SK-N-SH (cell line): ENCODE measurements around the gene NEK7. TPM values are rescaled to one million over a fixed set of nuclear protein-coding genes. Genes with fewer than 3 reads are reported as not detected.

ENCODE experiments used
- CTCF ChIA-PET: fragments of 300-600, 350-600 bp; formaldehyde crosslinking; extraction: SDS; loops from one replicate; lab custom pipeline; 2021; lab: Yijun Ruan, JAX
- POLR2A ChIA-PET: fragments of 350-600 bp; sonication (Branson Sonifier 250); formaldehyde crosslinking; extraction: SDS; loops from one replicate; lab custom pipeline; 2020; ENCODE audit warnings: antibody characterized with exemption, inconsistent platforms; lab: Yijun Ruan, JAX
- DNase-seq: peaks from one replicate; pipeline ENCODE4 v3.0.0; 2012
- H2AFZ ChIP-seq: fragments of 200-600 bp; sonication (generic); 2 replicates; pipeline ENCODE4 v1.8.1; 2016; ENCODE audit warnings: antibody characterized with exemption, mild to moderate bottlenecking, low read depth
- H3F3A ChIP-seq: fragments of 200-600 bp; sonication (generic); replicated peaks from 2 replicates; pipeline ENCODE3; 2016; ENCODE audit warnings: antibody characterized with exemption, mild to moderate bottlenecking; ENCODE audit not compliant: insufficient read depth
- H3K27ac ChIP-seq, 2 experiments: fragments of 200-500 bp in 1 of 2; fragments of 200-600 bp in 1 of 2; sonication (Bioruptor generic) in 1 of 2; sonication (generic), shearing (Covaris generic) in 1 of 2; 2 replicates each; pipeline versions ENCODE4 v1.5.1 to v1.6.1; 2014 to 2016; ENCODE audit warnings: low read depth in 2 of 2, inconsistent platforms in 1 of 2, low read length in 1 of 2, mild to moderate bottlenecking in 1 of 2, mixed read lengths in 1 of 2
- H3K27me3 ChIP-seq: fragments of 200-600 bp; sonication (generic), shearing (Covaris generic); 2 replicates; pipeline ENCODE4 v1.6.1; 2016; ENCODE audit warnings: mixed run types; ENCODE audit not compliant: insufficient read depth
- H3K36me3 ChIP-seq, 2 experiments: fragments of 200-500 bp in 1 of 2; fragments of 200-600 bp in 1 of 2; sonication (Bioruptor generic) in 1 of 2; sonication (generic) in 1 of 2; replicated peaks in 1 of 2; 2 replicates each; pipeline versions ENCODE3 to v1.5.1; 2014 to 2016; ENCODE audit warnings: low read length in 1 of 2, mild to moderate bottlenecking in 1 of 2; ENCODE audit not compliant: insufficient read depth in 2 of 2, control insufficient read depth in 1 of 2
- H3K4me1 ChIP-seq, 2 experiments: fragments of 200-500 bp in 1 of 2; fragments of 200-600 bp in 1 of 2; sonication (Bioruptor generic) in 1 of 2; sonication (generic), shearing (Covaris generic) in 1 of 2; 2 replicates each; pipeline versions ENCODE4 v1.5.1 to v1.6.1; 2014 to 2016; ENCODE audit warnings: low read depth in 1 of 2, low read length in 1 of 2, mixed run types in 1 of 2; ENCODE audit not compliant: insufficient read depth in 2 of 2, control insufficient read depth in 1 of 2
- H3K4me2 ChIP-seq: fragments of 200-600 bp; sonication (generic), shearing (Covaris generic); 2 replicates; pipeline ENCODE4 v1.6.1; 2017; ENCODE audit warnings: mixed run types
- H3K4me3 ChIP-seq, 2 experiments: fragments of 200-500 bp in 1 of 2; fragments of 200-600 bp in 1 of 2; sonication (Bioruptor generic) in 1 of 2; sonication (generic), shearing (Covaris generic) in 1 of 2; 2 replicates each; pipeline versions ENCODE4 v1.5.1 to v1.8.1; 2014 to 2016; ENCODE audit warnings: low read depth in 2 of 2, inconsistent platforms in 1 of 2, low read length in 1 of 2, mild to moderate bottlenecking in 1 of 2, mixed read lengths in 1 of 2, moderate library complexity in 1 of 2
- H3K79me2 ChIP-seq: fragments of 200-600 bp; sonication (generic); 2 replicates; pipeline ENCODE4 v1.8.1; 2017; ENCODE audit warnings: mild to moderate bottlenecking; ENCODE audit not compliant: insufficient read depth
- H3K9ac ChIP-seq: fragments of 200-600 bp; sonication (generic); 2 replicates; pipeline ENCODE4 v1.6.1; 2017; ENCODE audit warnings: mixed run types
- H3K9me2 ChIP-seq: fragments of 200-600 bp; sonication (generic); 2 replicates; pipeline ENCODE4 v1.6.1; 2017; ENCODE audit warnings: mixed run types
- H3K9me3 ChIP-seq: fragments of 200-600 bp; sonication (generic); 2 replicates; pipeline ENCODE4 v1.6.1; 2017; ENCODE audit warnings: mixed run types, mild to moderate bottlenecking, moderate library complexity
- H4K20me1 ChIP-seq: fragments of 200-600 bp; sonication (generic); 2 replicates; pipeline ENCODE4 v1.6.1; 2017; ENCODE audit warnings: mild to moderate bottlenecking, mixed run types; ENCODE audit not compliant: insufficient read depth
- CHD2 ChIP-seq: fragments of 150-350 bp; IDR thresholded peaks from 2 replicates; pipeline ENCODE4 v1.6.1; 2018; ENCODE audit warnings: low read length; ENCODE audit not compliant: partially characterized antibody
- CTCF ChIP-seq: fragments of 200-600 bp; sonication (generic); IDR thresholded peaks from 2 replicates; pipeline ENCODE4 v1.6.1; 2017; ENCODE audit warnings: antibody characterized with exemption, mild to moderate bottlenecking, moderate library complexity
- EP300 ChIP-seq, 2 experiments: IDR thresholded peaks; 2 replicates each; pipeline versions ENCODE4 v1.4.0 to v1.6.1; 2012; ENCODE audit warnings: borderline replicate concordance in 1 of 2, low read depth in 1 of 2, low read length in 1 of 2
- EZH2phosphoT487 ChIP-seq: fragments of 200-600 bp; sonication (generic); IDR thresholded peaks from 2 replicates; pipeline ENCODE4 v1.6.1; 2017; ENCODE audit warnings: low read depth, mixed run types, mild to moderate bottlenecking, antibody characterized with exemption, moderate library complexity, borderline replicate concordance
- FOXM1 ChIP-seq: IDR thresholded peaks from 2 replicates; pipeline ENCODE4 v1.4.0; 2012; ENCODE audit warnings: low read depth, mild to moderate bottlenecking
- GABPA ChIP-seq: IDR thresholded peaks from 2 replicates; pipeline ENCODE4 v1.4.0; 2012; ENCODE audit warnings: low read depth, mild to moderate bottlenecking
- JUND ChIP-seq: IDR thresholded peaks from 2 replicates; pipeline ENCODE4 v1.4.0; 2012
- MAX ChIP-seq: IDR thresholded peaks from 2 replicates; pipeline ENCODE4 v1.4.0; 2012; ENCODE audit warnings: low read depth
- MEF2A ChIP-seq: IDR thresholded peaks from 2 replicates; pipeline ENCODE4 v1.4.0; 2012; ENCODE audit warnings: low read depth, borderline replicate concordance
- MXI1 ChIP-seq: IDR thresholded peaks from 2 replicates; pipeline ENCODE4 v1.6.1; 2012; ENCODE audit warnings: mild to moderate bottlenecking, low read depth, low read length, improper control_type of control experiment
- NFIC ChIP-seq: IDR thresholded peaks from 2 replicates; pipeline ENCODE4 v1.4.0; 2012; ENCODE audit warnings: borderline replicate concordance
- NRF1 ChIP-seq: IDR thresholded peaks from 2 replicates; pipeline ENCODE4 v1.6.1; 2012; ENCODE audit warnings: low read depth, mild to moderate bottlenecking, low read length
- POLR2AphosphoS5 ChIP-seq: IDR thresholded peaks from 2 replicates; pipeline ENCODE4 v1.6.1; 2012; ENCODE audit warnings: low read depth, low read length
- RAD21 ChIP-seq: IDR thresholded peaks from 2 replicates; pipeline ENCODE4 v1.6.1; 2012; ENCODE audit warnings: mild to moderate bottlenecking, low read length
- RCOR1 ChIP-seq: fragments of 150-350 bp; IDR thresholded peaks from 2 replicates; pipeline ENCODE4 v1.6.1; 2017; ENCODE audit warnings: antibody characterized with exemption, low read length
- RFX5 ChIP-seq: IDR thresholded peaks from 2 replicates; pipeline ENCODE4 v1.6.1; 2012; ENCODE audit warnings: mild to moderate bottlenecking, improper control_type of control experiment, low read length
- RXRA ChIP-seq: IDR thresholded peaks from 2 replicates; pipeline ENCODE4 v1.4.0; 2012; ENCODE audit warnings: low read depth, mild to moderate bottlenecking, borderline replicate concordance
- SIN3A ChIP-seq: IDR thresholded peaks from 2 replicates; pipeline ENCODE4 v1.6.1; 2012; ENCODE audit warnings: low read depth, mild to moderate bottlenecking, low read length, moderate library complexity, borderline replicate concordance
- SMC3 ChIP-seq: IDR thresholded peaks from 2 replicates; pipeline ENCODE4 v1.6.1; 2012; ENCODE audit warnings: low read depth, low read length, improper control_type of control experiment
- TCF12 ChIP-seq: IDR thresholded peaks from 2 replicates; pipeline ENCODE4 v1.4.0; 2012
- TEAD4 ChIP-seq: IDR thresholded peaks from 2 replicates; pipeline ENCODE4 v1.4.0; 2012; ENCODE audit warnings: mild to moderate bottlenecking, borderline replicate concordance; ENCODE audit not compliant: insufficient read depth
- YY1 ChIP-seq: IDR thresholded peaks from 2 replicates; pipeline ENCODE4 v1.4.0; 2012; ENCODE audit warnings: low read depth, mild to moderate bottlenecking
- WGBS: methylation state at CpG from one replicate; pipeline ENCODE4 v1.1.6; 2017; ENCODE audit warnings: low lambda C conversion rate; 5-methylcytosine and 5-hydroxymethylcytosine counted together
- polyA plus RNA-seq, 3 experiments: library from polyadenylated mRNA; depleted of rRNA; stranded (reverse); fragments of >200 nt; gene quantifications; 2 replicates each; pipeline ENCODE4 v1.2.3, GENCODE V29; 2012
- TF ChIP-seq, protein P1 (sequence below): IDR thresholded peaks from 2 replicates; pipeline ENCODE4; 2012
- TF ChIP-seq, protein P2 (sequence below): IDR thresholded peaks from 2 replicates; pipeline ENCODE4 v1.4.0; 2012; ENCODE audit warnings: low read depth, borderline replicate concordance
- TF ChIP-seq, protein P3 (sequence below): IDR thresholded peaks from 2 replicates; pipeline ENCODE4 v1.4.0; 2012; ENCODE audit warnings: low read depth, borderline replicate concordance
- TF ChIP-seq, protein P4 (sequence below): IDR thresholded peaks from 2 replicates; pipeline ENCODE4 v1.6.1; 2012; ENCODE audit warnings: mild to moderate bottlenecking, low read depth, low read length, moderate library complexity

NEK7 gene
- polyA plus RNA-seq, 1 of the 3 experiments (the other 2 are of a cell fraction), result 85.8 TPM

GRCh38 chr1:198167436-198167934 lies 10.7 kb downstream of the NEK7 start:
- H3K4me2 ChIP-seq, result peak overlapping the region; percentile 34
- peaks cover 35% of the 10 kb centered on the region for H3F3A ChIP-seq
- WGBS, result 35% methylated on average over 3 of the region's 3 CpGs
- peaks cover 0 to 19% of the 10 kb centered on the region in 2 experiments for H3K36me3 ChIP-seq
- H3K4me1 ChIP-seq, result peaks cover 27 to 38% of the 10 kb centered on the region in 2 experiments; a peak in 3 of 4 replicates
- CTCF ChIA-PET, result no interaction called here
- peak overlapping the region; percentile 53 to 58 for H3K27ac ChIP-seq
- POLR2A ChIA-PET, result no interaction called here
- no peaks in the 10 kb centered on the region for H3K9me2 ChIP-seq
- H2AFZ ChIP-seq, result no peak overlapping the region
- H4K20me1 ChIP-seq, result peaks cover 99% of the 10 kb centered on the region
- H3K79me2 ChIP-seq, result peaks cover 100% of the 10 kb centered on the region
- no peak overlapping the region for H3K4me3 ChIP-seq
- no peaks in the 10 kb centered on the region for H3K27me3 ChIP-seq
- DNase-seq, result no peak
- no peak overlapping the region for H3K9ac ChIP-seq
- no peaks in the 10 kb centered on the region for H3K9me3 ChIP-seq
- no peak for TF ChIP-seq RXRA
- no peak for TF ChIP-seq CTCF
- TF ChIP-seq MXI1, result no peak
- TF ChIP-seq RAD21, result no peak
- TF ChIP-seq CHD2, result no peak
- TF ChIP-seq, protein P1, sequence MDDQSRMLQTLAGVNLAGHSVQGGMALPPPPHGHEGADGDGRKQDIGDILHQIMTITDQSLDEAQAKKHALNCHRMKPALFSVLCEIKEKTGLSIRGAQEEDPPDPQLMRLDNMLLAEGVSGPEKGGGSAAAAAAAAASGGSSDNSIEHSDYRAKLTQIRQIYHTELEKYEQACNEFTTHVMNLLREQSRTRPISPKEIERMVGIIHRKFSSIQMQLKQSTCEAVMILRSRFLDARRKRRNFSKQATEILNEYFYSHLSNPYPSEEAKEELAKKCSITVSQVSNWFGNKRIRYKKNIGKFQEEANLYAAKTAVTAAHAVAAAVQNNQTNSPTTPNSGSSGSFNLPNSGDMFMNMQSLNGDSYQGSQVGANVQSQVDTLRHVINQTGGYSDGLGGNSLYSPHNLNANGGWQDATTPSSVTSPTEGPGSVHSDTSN, result peak; percentile 92
- peak; percentile 33; the same call in 1 of the 2 replicates for TF ChIP-seq POLR2AphosphoS5
- no peak for TF ChIP-seq NRF1
- TF ChIP-seq TCF12, result peak; percentile 88
- no peak for TF ChIP-seq EZH2phosphoT487
- TF ChIP-seq TEAD4, result no peak
- TF ChIP-seq, protein P2, sequence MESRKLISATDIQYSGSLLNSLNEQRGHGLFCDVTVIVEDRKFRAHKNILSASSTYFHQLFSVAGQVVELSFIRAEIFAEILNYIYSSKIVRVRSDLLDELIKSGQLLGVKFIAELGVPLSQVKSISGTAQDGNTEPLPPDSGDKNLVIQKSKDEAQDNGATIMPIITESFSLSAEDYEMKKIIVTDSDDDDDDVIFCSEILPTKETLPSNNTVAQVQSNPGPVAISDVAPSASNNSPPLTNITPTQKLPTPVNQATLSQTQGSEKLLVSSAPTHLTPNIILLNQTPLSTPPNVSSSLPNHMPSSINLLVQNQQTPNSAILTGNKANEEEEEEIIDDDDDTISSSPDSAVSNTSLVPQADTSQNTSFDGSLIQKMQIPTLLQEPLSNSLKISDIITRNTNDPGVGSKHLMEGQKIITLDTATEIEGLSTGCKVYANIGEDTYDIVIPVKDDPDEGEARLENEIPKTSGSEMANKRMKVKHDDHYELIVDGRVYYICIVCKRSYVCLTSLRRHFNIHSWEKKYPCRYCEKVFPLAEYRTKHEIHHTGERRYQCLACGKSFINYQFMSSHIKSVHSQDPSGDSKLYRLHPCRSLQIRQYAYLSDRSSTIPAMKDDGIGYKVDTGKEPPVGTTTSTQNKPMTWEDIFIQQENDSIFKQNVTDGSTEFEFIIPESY, result no peak
- no peak for TF ChIP-seq YY1
- TF ChIP-seq SMC3, result no peak
- peak; percentile 29 to 61; a peak in 1 of 4 replicates for TF ChIP-seq EP300 (IDR thresholded peaks at IDR 0.05; ENCODE audit: borderline replicate concordance in 1 of 2, low read depth in 1 of 2, low read length in 1 of 2)
- TF ChIP-seq RFX5, result no peak
- no peak for TF ChIP-seq RCOR1
- TF ChIP-seq GABPA, result no peak
- TF ChIP-seq MEF2A, result no peak
- no peak for TF ChIP-seq FOXM1
- TF ChIP-seq MAX, result no peak
- TF ChIP-seq, protein P3, sequence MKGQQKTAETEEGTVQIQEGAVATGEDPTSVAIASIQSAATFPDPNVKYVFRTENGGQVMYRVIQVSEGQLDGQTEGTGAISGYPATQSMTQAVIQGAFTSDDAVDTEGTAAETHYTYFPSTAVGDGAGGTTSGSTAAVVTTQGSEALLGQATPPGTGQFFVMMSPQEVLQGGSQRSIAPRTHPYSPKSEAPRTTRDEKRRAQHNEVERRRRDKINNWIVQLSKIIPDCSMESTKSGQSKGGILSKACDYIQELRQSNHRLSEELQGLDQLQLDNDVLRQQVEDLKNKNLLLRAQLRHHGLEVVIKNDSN, result no peak
- peak; percentile 47 for TF ChIP-seq JUND
- TF ChIP-seq NFIC, result peak; percentile 59; the same call in 1 of the 2 replicates
- TF ChIP-seq, protein P4, sequence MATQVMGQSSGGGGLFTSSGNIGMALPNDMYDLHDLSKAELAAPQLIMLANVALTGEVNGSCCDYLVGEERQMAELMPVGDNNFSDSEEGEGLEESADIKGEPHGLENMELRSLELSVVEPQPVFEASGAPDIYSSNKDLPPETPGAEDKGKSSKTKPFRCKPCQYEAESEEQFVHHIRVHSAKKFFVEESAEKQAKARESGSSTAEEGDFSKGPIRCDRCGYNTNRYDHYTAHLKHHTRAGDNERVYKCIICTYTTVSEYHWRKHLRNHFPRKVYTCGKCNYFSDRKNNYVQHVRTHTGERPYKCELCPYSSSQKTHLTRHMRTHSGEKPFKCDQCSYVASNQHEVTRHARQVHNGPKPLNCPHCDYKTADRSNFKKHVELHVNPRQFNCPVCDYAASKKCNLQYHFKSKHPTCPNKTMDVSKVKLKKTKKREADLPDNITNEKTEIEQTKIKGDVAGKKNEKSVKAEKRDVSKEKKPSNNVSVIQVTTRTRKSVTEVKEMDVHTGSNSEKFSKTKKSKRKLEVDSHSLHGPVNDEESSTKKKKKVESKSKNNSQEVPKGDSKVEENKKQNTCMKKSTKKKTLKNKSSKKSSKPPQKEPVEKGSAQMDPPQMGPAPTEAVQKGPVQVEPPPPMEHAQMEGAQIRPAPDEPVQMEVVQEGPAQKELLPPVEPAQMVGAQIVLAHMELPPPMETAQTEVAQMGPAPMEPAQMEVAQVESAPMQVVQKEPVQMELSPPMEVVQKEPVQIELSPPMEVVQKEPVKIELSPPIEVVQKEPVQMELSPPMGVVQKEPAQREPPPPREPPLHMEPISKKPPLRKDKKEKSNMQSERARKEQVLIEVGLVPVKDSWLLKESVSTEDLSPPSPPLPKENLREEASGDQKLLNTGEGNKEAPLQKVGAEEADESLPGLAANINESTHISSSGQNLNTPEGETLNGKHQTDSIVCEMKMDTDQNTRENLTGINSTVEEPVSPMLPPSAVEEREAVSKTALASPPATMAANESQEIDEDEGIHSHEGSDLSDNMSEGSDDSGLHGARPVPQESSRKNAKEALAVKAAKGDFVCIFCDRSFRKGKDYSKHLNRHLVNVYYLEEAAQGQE, result no peak
- no peak; the same call in 1 of the 2 replicates for TF ChIP-seq SIN3A
